Choroid plexus epithelial cell (primary cell): ENCODE data around the gene LIG1.

Experiments
- DNase-seq: peaks from one replicate; pipeline ENCODE4 v3.0.0-alpha.2; 2010; ENCODE audit warnings: low read depth
- H3K4me3 ChIP-seq: 2 replicates; pipeline ENCODE4 v1.5.1; 2011; ENCODE audit warnings: low read depth, mild to moderate bottlenecking, control low read depth, low read length, moderate library complexity
- TF ChIP-seq, protein P1 (sequence below): conservative IDR thresholded peaks from 2 replicates; pipeline ENCODE4 v1.5.1; 2011; ENCODE audit warnings: low read depth, mild to moderate bottlenecking, control low read depth, inconsistent platforms, low read length, moderate library complexity

LIG1 gene

DNA sequence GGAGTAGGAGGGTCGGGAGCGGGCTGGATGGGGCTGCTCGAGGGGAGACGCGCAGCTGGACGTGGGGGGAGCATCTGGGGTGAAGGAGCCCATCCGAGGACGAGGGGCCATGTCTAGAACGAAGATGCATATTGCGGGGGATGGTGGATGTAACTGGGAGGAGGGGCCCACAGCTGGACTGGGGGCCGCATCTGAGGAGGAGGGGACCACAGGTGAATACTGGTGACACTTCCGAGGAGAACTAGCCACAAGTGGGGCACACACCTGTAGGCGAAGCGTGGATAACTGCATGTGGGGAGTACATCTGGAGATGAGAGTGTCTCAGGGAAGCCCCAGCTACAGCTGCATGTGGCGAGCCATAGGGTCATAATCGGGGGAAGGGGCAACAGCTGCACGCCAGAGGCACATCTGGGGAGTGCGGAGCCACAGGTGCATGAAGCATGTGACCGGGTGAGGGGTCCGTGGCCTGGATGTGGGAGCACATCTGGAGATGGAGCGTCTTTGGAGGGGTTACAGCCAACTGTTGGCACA lies 738 bp upstream of the LIG1 start:
- TF ChIP-seq, protein P1, sequence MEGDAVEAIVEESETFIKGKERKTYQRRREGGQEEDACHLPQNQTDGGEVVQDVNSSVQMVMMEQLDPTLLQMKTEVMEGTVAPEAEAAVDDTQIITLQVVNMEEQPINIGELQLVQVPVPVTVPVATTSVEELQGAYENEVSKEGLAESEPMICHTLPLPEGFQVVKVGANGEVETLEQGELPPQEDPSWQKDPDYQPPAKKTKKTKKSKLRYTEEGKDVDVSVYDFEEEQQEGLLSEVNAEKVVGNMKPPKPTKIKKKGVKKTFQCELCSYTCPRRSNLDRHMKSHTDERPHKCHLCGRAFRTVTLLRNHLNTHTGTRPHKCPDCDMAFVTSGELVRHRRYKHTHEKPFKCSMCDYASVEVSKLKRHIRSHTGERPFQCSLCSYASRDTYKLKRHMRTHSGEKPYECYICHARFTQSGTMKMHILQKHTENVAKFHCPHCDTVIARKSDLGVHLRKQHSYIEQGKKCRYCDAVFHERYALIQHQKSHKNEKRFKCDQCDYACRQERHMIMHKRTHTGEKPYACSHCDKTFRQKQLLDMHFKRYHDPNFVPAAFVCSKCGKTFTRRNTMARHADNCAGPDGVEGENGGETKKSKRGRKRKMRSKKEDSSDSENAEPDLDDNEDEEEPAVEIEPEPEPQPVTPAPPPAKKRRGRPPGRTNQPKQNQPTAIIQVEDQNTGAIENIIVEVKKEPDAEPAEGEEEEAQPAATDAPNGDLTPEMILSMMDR = no peak
- H3K4me3 ChIP-seq = peak overlapping the region; percentile 88
- peak; percentile 9 for DNase-seq

DNA sequence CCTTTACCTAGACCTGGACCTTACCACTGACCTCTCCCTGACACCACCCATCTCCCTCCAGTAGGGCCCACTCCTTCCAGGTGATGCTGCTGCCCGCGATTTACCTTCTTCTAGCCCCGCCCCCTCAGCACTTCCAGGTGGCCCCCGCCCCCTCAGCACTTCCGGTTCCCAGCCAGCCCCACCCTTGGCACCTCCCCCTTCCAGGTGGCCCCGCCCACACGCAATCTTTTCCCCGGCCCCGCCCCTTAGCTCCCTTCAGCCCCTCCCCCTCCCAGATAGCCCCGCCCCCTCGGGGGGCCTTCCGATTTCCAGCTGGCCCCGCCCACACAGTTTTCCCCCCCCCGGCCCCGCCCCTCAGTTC lies 586 bp downstream of the LIG1 start:
- DNase-seq = peak; percentile 75

DNA sequence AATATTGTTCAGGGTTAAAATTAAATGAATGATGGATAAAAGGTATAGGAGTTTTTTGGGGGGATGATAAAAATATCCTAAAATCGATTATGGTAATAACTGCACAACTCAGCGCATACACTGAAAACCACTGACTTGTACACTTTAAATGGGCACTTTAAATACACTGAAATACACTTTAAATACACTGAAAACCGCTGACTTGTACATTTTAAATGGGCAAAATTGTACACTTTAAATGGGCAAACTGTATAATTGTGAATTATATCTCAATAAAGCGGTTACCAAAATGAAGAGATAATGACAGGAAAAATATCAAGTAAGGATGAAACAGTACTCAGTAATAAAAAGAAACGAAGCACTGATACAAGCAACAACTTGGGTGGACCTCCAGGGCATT lies 1.5 kb downstream of the LIG1 start:
- DNase-seq = no peak
- no peak overlapping the region for H3K4me3 ChIP-seq
- TF ChIP-seq, protein P1 = no peak

More for the DNA sequence above, 586 bp downstream of the LIG1 start:
- H3K4me3 ChIP-seq = peak overlapping the region; percentile 88
- TF ChIP-seq, protein P1 = no peak

DNA sequence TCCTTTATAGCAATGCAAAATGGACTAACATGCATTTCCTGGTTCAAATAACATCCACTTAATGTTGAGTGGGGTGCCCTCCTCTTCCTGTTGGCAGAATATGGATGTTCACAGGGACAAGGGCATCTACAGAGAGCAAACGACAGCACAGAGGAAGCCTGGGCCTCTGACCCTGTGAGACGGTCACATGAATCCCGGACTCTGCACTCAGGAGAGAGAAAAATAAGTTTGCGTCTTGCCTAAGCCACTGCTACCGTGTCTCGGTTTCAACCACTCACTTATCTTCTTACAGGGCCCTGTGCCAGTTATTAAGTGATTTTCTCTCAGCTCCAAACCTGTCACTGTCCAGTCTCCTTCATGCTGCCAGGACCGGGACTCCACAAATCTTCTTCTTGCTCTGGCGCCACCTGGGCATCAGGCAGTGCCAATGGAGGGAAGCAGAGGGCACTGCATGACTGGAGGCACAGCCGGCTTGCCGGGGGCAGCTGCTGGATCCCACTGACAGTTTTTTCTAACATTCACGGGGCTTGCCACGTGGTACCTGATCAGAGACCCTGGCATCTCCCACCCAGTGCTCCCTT lies 11.8 kb downstream of the LIG1 start:
- H3K4me3 ChIP-seq = no peak overlapping the region
- no peak for DNase-seq
- TF ChIP-seq, protein P1 = no peak

DNA sequence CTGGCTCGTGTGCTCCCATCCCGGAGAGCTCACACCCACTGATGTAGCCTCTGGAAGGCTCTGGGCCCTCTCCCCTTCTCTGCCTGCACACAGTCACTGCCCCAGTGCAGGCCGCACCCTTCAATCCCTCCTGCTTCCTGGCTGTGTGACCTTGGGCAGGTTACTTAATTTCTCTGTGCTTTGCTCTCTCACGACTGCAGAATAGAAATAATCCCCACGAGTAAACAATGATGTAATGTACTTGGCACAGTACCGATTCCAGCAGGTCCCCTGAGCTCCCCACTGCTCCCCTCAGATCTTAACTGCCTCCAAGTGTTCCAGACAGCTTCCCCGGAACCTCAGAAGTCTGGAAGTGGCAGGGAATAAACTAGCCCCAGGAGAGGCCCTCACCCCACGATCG lies 16.1 kb downstream of the LIG1 start:
- no peak overlapping the region for H3K4me3 ChIP-seq
- peak; percentile 25 for DNase-seq
- TF ChIP-seq, protein P1 = no peak

DNA sequence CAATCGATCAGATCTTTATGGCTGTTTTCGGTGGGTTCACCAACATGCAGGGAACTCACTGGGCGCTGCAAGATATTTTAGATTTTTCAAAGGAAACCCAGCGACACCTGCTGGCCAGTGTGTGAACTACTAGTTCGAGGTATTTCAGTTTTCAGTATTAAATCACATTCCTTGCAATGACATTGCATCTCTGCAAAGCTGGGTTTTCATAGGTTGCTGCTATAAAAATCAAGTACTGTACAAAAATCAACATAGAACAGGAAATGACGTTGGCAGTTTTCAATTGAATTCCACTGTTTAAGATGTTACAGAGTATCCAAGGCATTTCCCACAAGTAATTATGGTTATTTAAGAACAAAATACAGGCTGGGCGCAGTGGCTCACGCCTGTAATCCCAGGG lies 17.6 kb downstream of the LIG1 start:
- TF ChIP-seq, protein P1 = peak; percentile 81
- DNase-seq = peak; percentile 77
- H3K4me3 ChIP-seq = no peak overlapping the region

DNA sequence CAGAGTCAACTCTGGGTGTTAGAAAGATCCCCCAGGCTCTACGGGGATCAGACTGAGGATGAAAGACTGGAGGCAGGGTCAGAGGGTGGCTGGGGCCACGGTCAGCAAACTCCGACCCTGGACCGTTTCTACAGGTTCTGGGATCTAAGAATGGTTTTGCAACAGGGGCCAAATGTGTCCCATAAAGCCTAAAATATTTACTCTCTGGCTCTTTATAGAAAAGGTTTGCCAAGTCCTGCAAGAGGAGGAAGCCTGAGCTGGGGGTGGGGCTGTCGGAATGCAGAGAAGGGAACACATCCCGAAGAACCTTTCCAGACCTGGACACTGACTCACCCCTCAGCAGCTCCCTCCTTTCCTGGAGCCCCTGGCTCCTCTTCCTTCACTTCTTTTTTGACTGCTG lies 20.7 kb downstream of the LIG1 start:
- no peak for DNase-seq
- TF ChIP-seq, protein P1 = no peak
- H3K4me3 ChIP-seq = no peak overlapping the region
